Tibial nerve (tissue), 4 donors: ENCODE results near the gene PFAS.

Source experiments
- CTCF ChIP-seq, 5 experiments: fragments of 200-600 bp in 3 of 5; fragments of 450-650 bp in 2 of 5; sonication (generic) in 3 of 5; IDR thresholded peaks; one replicate each; pipeline ENCODE4 v1.5.1; 2016 to 2019; ENCODE audit warnings: antibody characterized with exemption in 5 of 5, mild to moderate bottlenecking in 3 of 5, moderate library complexity in 2 of 5
- EP300 ChIP-seq, 2 donors: sonication (generic); formaldehyde crosslinking; IDR thresholded peaks; one replicate each; pipeline ENCODE4 v1.6.1; 2017; ENCODE audit warnings: antibody characterized with exemption in 2 of 2, mild to moderate bottlenecking in 1 of 2
- POLR2A ChIP-seq, 2 donors: fragments of 450-650 bp; IDR thresholded peaks; one replicate each; pipeline ENCODE4 v1.6.1; 2017; ENCODE audit warnings: antibody characterized with exemption in 2 of 2, mild to moderate bottlenecking in 2 of 2, moderate library complexity in 2 of 2

- TF ChIP-seq CTCF (IDR thresholded peaks at IDR 0.05) (no peak), POLR2A (IDR thresholded peaks at IDR 0.05) (no peak), EP300 (IDR thresholded peaks at IDR 0.05) (no peak)
Observed at GRCh38 chr17:8310601-8311123, 61.6 kb downstream of the PFAS start.
